C4-2B (cell line): ENCODE measurements around the gene KIAA1755.

Experiments
- CTCF ChIP-seq: fragments of 450-650 bp; conservative IDR thresholded peaks from 2 replicates; pipeline ENCODE4 v1.5.1; 2017; ENCODE audit warnings: mild to moderate bottlenecking
- ZFX ChIP-seq: fragments of 450-650 bp; IDR thresholded peaks from 2 replicates; pipeline ENCODE4 v1.6.1; 2017

- TF ChIP-seq CTCF (no peak), ZFX (no peak)
Observed at GRCh38 chr20:38303908-38304379, 43.4 kb upstream of the KIAA1755 start, which contains the start of gene BPI.
